ENCODE measurements around the gene GRIN3B. TPM values are rescaled to one million over a fixed set of nuclear protein-coding genes. Genes with fewer than 3 reads are reported as not detected.

Gene GRIN3B
- total and polyA plus RNA-seq, 8 donors = 0.03 TPM; not detected in 7

- 72 to 80% (median 76%) methylated on average over 22 of the region's 22 CpGs for WGBS, 5 donors
- Histone ChIP-seq H3K27me3 (peaks cover 0 to 15% (median 0%) of the 10 kb centered on the region in 3 donors), H3K36me3 (peaks cover 26 to 44% (median 38%) of the 10 kb centered on the region in 4 donors), H3K4me3 (no peak overlapping the region), H3K4me1 (peaks cover 26 to 73% (median 40%) of the 10 kb centered on the region in 4 donors), H3K9me3 (no peaks in the 10 kb centered on the region), H3K27ac (peak overlapping the region in 3 of 5 donors; percentile 62 to 84 (median 65))
- no peak for TF ChIP-seq EP300 (IDR thresholded peaks at IDR 0.05)
- no peak for TF ChIP-seq POLR2A (IDR thresholded peaks at IDR 0.05)
- intact Hi-C loops (cut with DNase I; ENCODE audit: low total_unique reads) = no loop called here
- peak in 1 of 2 donors; percentile 10 for DNase-seq
Observed at GRCh38 chr19:1037621-1038064, 37.4 kb downstream of the GRIN3B start.

GRCh38 chr19:1038978-1039645, 38.9 kb downstream of the GRIN3B start:
- peak overlapping the region; percentile 53 to 72 (median 58) for H3K4me3 ChIP-seq
- intact Hi-C loops (cut with DNase I; ENCODE audit: low total_unique reads) = no loop called here
- peaks cover 0 to 18% (median 0%) of the 10 kb centered on the region in 3 donors for H3K27me3 ChIP-seq
- peaks cover 26 to 78% (median 45%) of the 10 kb centered on the region in 4 donors for H3K4me1 ChIP-seq
- peak overlapping the region in 4 of 5 donors; percentile 47 to 84 (median 69) for H3K27ac ChIP-seq
- TF ChIP-seq CTCF (IDR thresholded peaks at IDR 0.05) (no peak), POLR2AphosphoS5 (IDR thresholded peaks at IDR 0.05) (no peak), EP300 (IDR thresholded peaks at IDR 0.05) (no peak), POLR2A (IDR thresholded peaks at IDR 0.05) (no peak)
- H3K36me3 ChIP-seq = peaks cover 17 to 41% (median 30%) of the 10 kb centered on the region in 4 donors
- no peaks in the 10 kb centered on the region for H3K9me3 ChIP-seq
- DNase-seq = peak in 1 of 2 donors; percentile 20
- WGBS, 5 donors = 61 to 67% (median 66%) methylated on average over 22 of the region's 22 CpGs

DNA sequence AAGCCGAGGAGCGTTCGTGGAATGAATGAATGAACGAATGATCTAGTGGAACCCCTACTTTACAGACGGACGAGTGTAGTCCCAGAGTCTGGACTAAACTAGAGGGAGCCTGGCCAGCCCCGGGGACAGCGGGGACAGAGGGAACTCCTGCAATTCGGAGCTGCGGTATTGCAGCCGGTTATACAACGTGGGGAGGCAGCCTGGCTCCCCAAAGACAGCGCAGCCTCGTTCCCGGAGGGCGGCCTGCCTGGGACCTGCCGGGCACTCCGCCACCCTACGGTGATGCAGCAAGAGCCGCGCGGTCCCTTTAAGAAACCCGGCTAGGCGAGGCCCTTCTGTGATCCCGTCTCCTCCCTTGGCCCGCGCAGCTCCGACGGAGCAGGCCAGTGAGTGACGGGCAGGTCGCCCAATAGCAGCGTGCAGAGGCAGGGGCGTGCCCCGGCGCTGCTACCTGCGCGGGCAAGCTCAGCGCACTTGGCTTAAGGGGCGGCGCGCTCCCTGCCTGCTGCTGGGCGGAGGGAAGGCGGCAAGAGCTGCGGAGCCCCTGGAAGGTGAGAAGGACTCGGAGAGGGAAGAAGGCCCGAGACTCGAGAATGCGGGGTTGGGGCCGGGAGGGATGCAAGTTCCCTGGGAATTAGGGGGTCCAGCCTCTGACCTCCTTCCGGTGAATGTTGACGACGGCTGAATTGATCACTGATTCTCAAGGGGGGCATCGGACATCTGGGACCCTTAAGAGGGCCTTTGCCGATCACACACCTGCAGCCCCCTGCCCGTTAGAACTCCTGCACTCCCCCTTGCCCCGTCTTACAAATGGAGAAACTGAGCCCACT, 39.6 kb downstream of the GRIN3B start, which contains the start of gene ABCA7:
ABCA7 (plus strand) TSS at position 462 of the 830 bp plus-strand sequence. CDS start 1,255 bp downstream, outside the sequence.
- peak within 1 kb of the TSS; percentile 53 to 72 (median 58) for H3K4me3 ChIP-seq
- H3K27me3 ChIP-seq = peaks cover 0 to 18% (median 0%) of the 10 kb centered on the region in 3 donors
- peaks cover 26 to 78% (median 45%) of the 10 kb centered on the region in 4 donors for H3K4me1 ChIP-seq
- intact Hi-C loops (cut with DNase I; ENCODE audit: low total_unique reads) = loop anchor here (10.0 kb wide), 1 partner anchor 55 kb away; the partner anchor contains the start of gene POLR2E
- TF ChIP-seq CTCF (IDR thresholded peaks at IDR 0.05) (no peak), POLR2A (IDR thresholded peaks at IDR 0.05) (peak in 2 of 4 donors; percentile 40 to 61), EP300 (IDR thresholded peaks at IDR 0.05) (no peak), POLR2AphosphoS5 (IDR thresholded peaks at IDR 0.05) (peak; percentile 80 to 96 (median 91))
- H3K9me3 ChIP-seq = no peaks in the 10 kb centered on the region
- 1 to 3% (median 2%) methylated on average over 33 to 56 of the region's 56 CpGs for WGBS, 5 donors
- H3K36me3 ChIP-seq = peaks cover 17 to 43% (median 30%) of the 10 kb centered on the region in 4 donors
- peak; percentile 99 to 100 for DNase-seq
- peak within 1 kb of the TSS; percentile 34 to 84 (median 74) for H3K27ac ChIP-seq

GRCh38 chr19:1040476-1041271, 40.5 kb downstream of the GRIN3B start:
- H3K36me3 ChIP-seq = peaks cover 17 to 36% (median 22%) of the 10 kb centered on the region in 4 donors
- peak; percentile 94 to 96 for DNase-seq
- WGBS, 5 donors = 1 to 2% (median 1%) methylated on average over 16 to 27 of the region's 27 CpGs
- no peak for TF ChIP-seq CTCF (IDR thresholded peaks at IDR 0.05)
- peak in 1 of 3 donors; percentile 40 for TF ChIP-seq POLR2AphosphoS5 (IDR thresholded peaks at IDR 0.05)
- H3K9me3 ChIP-seq = no peaks in the 10 kb centered on the region
- H3K4me1 ChIP-seq = peaks cover 26 to 73% (median 45%) of the 10 kb centered on the region in 4 donors
- peak overlapping the region; percentile 53 to 72 (median 58) for H3K4me3 ChIP-seq
- peak overlapping the region; percentile 23 to 84 (median 74) for H3K27ac ChIP-seq
- H3K27me3 ChIP-seq = peaks cover 0 to 18% (median 0%) of the 10 kb centered on the region in 3 donors
- intact Hi-C loops (cut with DNase I; ENCODE audit: low total_unique reads) = loop anchor here (10.0 kb wide), 1 partner anchor 54 kb away; the partner anchor contains the start of gene POLR2E
